ENCODE measurements around the gene SMIM33. TPM values are rescaled to one million over a fixed set of nuclear protein-coding genes. Genes with fewer than 3 reads are reported as not detected.

Gene SMIM33
- total RNA-seq, 1 donor from 2014 or later, result not detected

GRCh38 chr5:139426203-139426885 lies 44.5 kb upstream of the SMIM33 start:
- H3K4me3 ChIP-seq, result no peak overlapping the region
- H3K27me3 ChIP-seq, result no peaks in the 10 kb centered on the region
- H3K9me3 ChIP-seq (ENCODE audit: low read depth), result no peaks in the 10 kb centered on the region
- H3K4me1 ChIP-seq, result peaks cover 6% of the 10 kb centered on the region
- no peak overlapping the region for H2AFZ ChIP-seq (replicated peaks)
- Mint-ChIP-seq H3K27ac (no peak overlapping the region), H3K4me3 (no peak overlapping the region), H3K27me3 (ENCODE audit: insufficient read depth, low read depth) (no peaks in the 10 kb centered on the region), H3K36me3 (peaks cover 25% of the 10 kb centered on the region), H3K4me1 (peaks cover 4% of the 10 kb centered on the region), H3K9me3 (no peaks in the 10 kb centered on the region)
- no peak overlapping the region for H3K4me2 ChIP-seq
- no peaks in the 10 kb centered on the region for H4K20me1 ChIP-seq (ENCODE audit: low read depth)
- DNase-seq (ENCODE audit: low spot score), result no peak
- TF ChIP-seq EZH2phosphoT487 (IDR thresholded peaks at IDR 0.05) (no peak), CTCF (IDR thresholded peaks at IDR 0.05) (no peak), EZH2 (IDR thresholded peaks at IDR 0.05) (no peak)
- H3K27ac ChIP-seq, result no peak overlapping the region
- H3K9ac ChIP-seq, result no peak overlapping the region
- no peaks in the 10 kb centered on the region for H3K36me3 ChIP-seq
- peaks cover 6% of the 10 kb centered on the region for H3F3A ChIP-seq (ENCODE audit: low read depth)
- no peaks in the 10 kb centered on the region for H3K79me2 ChIP-seq (ENCODE audit: low read depth)

- H2AFZ ChIP-seq (replicated peaks), result no peak overlapping the region
Observed at GRCh38 chr5:139430015-139430414, 40.8 kb upstream of the SMIM33 start.

GRCh38 chr5:139431706-139432105 lies 39.1 kb upstream of the SMIM33 start:
- Histone ChIP-seq H3K27me3 (no peaks in the 10 kb centered on the region), H2AFZ (replicated peaks) (no peak overlapping the region), H3K4me2 (no peak overlapping the region), H3F3A (ENCODE audit: low read depth) (no peaks in the 10 kb centered on the region), H4K20me1 (ENCODE audit: low read depth) (no peaks in the 10 kb centered on the region), H3K4me1 (no peaks in the 10 kb centered on the region), H3K36me3 (peaks cover 4% of the 10 kb centered on the region), H3K4me3 (no peak overlapping the region), H3K79me2 (ENCODE audit: low read depth) (no peaks in the 10 kb centered on the region), H3K9me3 (ENCODE audit: low read depth) (no peaks in the 10 kb centered on the region), H3K9ac (no peak overlapping the region), H3K27ac (no peak overlapping the region)
- Mint-ChIP-seq H3K27me3 (ENCODE audit: insufficient read depth, low read depth) (no peaks in the 10 kb centered on the region), H3K4me1 (no peaks in the 10 kb centered on the region), H3K9me3 (no peaks in the 10 kb centered on the region), H3K36me3 (peaks cover 8% of the 10 kb centered on the region), H3K4me3 (no peak overlapping the region), H3K27ac (no peak overlapping the region)
- DNase-seq (ENCODE audit: low spot score), result no peak
- TF ChIP-seq EZH2phosphoT487 (IDR thresholded peaks at IDR 0.05) (no peak), CTCF (IDR thresholded peaks at IDR 0.05) (no peak), EZH2 (IDR thresholded peaks at IDR 0.05) (no peak)

More at GRCh38 chr5:139430015-139430414, 40.8 kb upstream of the SMIM33 start:
- H3K4me1 Mint-ChIP-seq, result no peaks in the 10 kb centered on the region
- Histone ChIP-seq H3K9me3 (ENCODE audit: low read depth) (no peaks in the 10 kb centered on the region), H3K36me3 (no peaks in the 10 kb centered on the region), H3K4me1 (no peaks in the 10 kb centered on the region), H3F3A (ENCODE audit: low read depth) (no peaks in the 10 kb centered on the region), H3K4me3 (no peak overlapping the region), H3K27me3 (no peaks in the 10 kb centered on the region), H3K79me2 (ENCODE audit: low read depth) (no peaks in the 10 kb centered on the region), H4K20me1 (ENCODE audit: low read depth) (no peaks in the 10 kb centered on the region), H3K27ac (no peak overlapping the region), H3K9ac (no peak overlapping the region), H3K4me2 (no peak overlapping the region)
- no peaks in the 10 kb centered on the region for H3K9me3 Mint-ChIP-seq
- peaks cover 8% of the 10 kb centered on the region for H3K36me3 Mint-ChIP-seq
- H3K4me3 Mint-ChIP-seq, result no peak overlapping the region
- DNase-seq (ENCODE audit: low spot score), result no peak
- TF ChIP-seq EZH2phosphoT487 (IDR thresholded peaks at IDR 0.05) (no peak), EZH2 (IDR thresholded peaks at IDR 0.05) (no peak), CTCF (IDR thresholded peaks at IDR 0.05) (no peak)
- no peak overlapping the region for H3K27ac Mint-ChIP-seq
- no peaks in the 10 kb centered on the region for H3K27me3 Mint-ChIP-seq (ENCODE audit: insufficient read depth, low read depth)
